GM12878 (cell line): Measurements from ENCODE around the gene NADSYN1. TPM values are rescaled to one million over a fixed set of nuclear protein-coding genes. Genes with fewer than 3 reads are reported as not detected.

ENCODE experiments used
- ATAC-seq: fragments of 200-7000 bp; cut with Tn5 transposase; 3 replicates; pipeline ENCODE4 v1.9.1; 2020; ENCODE audit warnings: mild to moderate bottlenecking, moderate library complexity
- BruUV-seq: library from RNA; stranded (reverse); fragments of 400-500 nt; replicated peaks from 2 replicates; lab custom pipeline; 2021; lab: Mats Ljungman, UMichigan
- CTCF ChIA-PET: fragments of 300-600 bp; sonication (Branson Sonifier 250); formaldehyde crosslinking; extraction: SDS; loops from one replicate; lab custom pipeline; 2021; ENCODE audit warnings: inconsistent platforms; lab: Yijun Ruan, JAX
- POLR2A ChIA-PET: fragments of 350-600 bp; formaldehyde crosslinking; extraction: SDS; loops from one replicate; lab custom pipeline; 2021; ENCODE audit warnings: inconsistent platforms; lab: Charles Lee
- RAD21 ChIA-PET: fragments of 300-600 bp; sonication (Branson Sonifier 250); formaldehyde crosslinking; loops from one replicate; lab custom pipeline; 2023; ENCODE audit warnings: antibody characterized with exemption; ENCODE audit not compliant: unreplicated experiment; lab: Charles Lee
- SMC1A ChIA-PET: fragments of 300-600 bp; sonication (Branson Sonifier 250); formaldehyde crosslinking; loops from one replicate; lab custom pipeline; 2023; ENCODE audit not compliant: unreplicated experiment, uncharacterized antibody; lab: Charles Lee
- DNase-seq: peaks from one replicate; pipeline ENCODE4 v3.0.0-alpha.2; 2011; ENCODE audit warnings: low read depth, low spot score
- FAIRE-seq: peaks from 3 replicates; lab custom pipeline; 2011; peaks lifted over from hg19 to GRCh38; lab: Jason Lieb, UNC
- H2AFZ ChIP-seq: 2 replicates; pipeline ENCODE4 v1.6.0; 2011; ENCODE audit warnings: low read depth, low read length, control low read depth; ENCODE audit not compliant: control insufficient read depth
- H3K27ac ChIP-seq: 2 replicates; pipeline ENCODE4 v1.5.1; 2011; ENCODE audit warnings: control low read depth; ENCODE audit not compliant: control insufficient read depth, insufficient read depth
- H3K27me3 ChIP-seq, 2 experiments: replicated peaks in 1 of 2; 2 replicates each; pipeline versions ENCODE4 v1.6.0 to v1.6.1; 2011; ENCODE audit warnings: low read length in 1 of 2; ENCODE audit not compliant: control insufficient read depth in 2 of 2, insufficient read depth in 2 of 2
- H3K36me3 ChIP-seq, 2 experiments: 2 replicates each; pipeline ENCODE4 v1.5.1; 2011; ENCODE audit warnings: low read length in 1 of 2; ENCODE audit not compliant: control insufficient read depth in 2 of 2, insufficient read depth in 2 of 2
- H3K4me1 ChIP-seq: 2 replicates; pipeline ENCODE4 v1.6.1; 2011; ENCODE audit warnings: mild to moderate bottlenecking, low read length, moderate library complexity, mixed read lengths; ENCODE audit not compliant: control insufficient read depth, insufficient read depth
- H3K4me2 ChIP-seq: 2 replicates; pipeline ENCODE4 v1.6.0; 2011; ENCODE audit warnings: control low read depth; ENCODE audit not compliant: control insufficient read depth, insufficient read depth
- H3K4me3 ChIP-seq: fragments of 200-600 bp; sonication (generic); 2 replicates; pipeline ENCODE4 v1.5.1; 2016
- H3K79me2 ChIP-seq: 2 replicates; pipeline ENCODE4 v1.6.0; 2011; ENCODE audit warnings: low read length; ENCODE audit not compliant: control insufficient read depth, insufficient read depth
- H3K9ac ChIP-seq: 2 replicates; pipeline ENCODE4 v1.8.0; 2011; ENCODE audit warnings: low read length, control low read depth, mixed read lengths; ENCODE audit not compliant: control insufficient read depth, insufficient read depth
- H3K9me3 ChIP-seq: replicated peaks from 3 replicates; pipeline ENCODE4 v1.5.1; 2011; ENCODE audit warnings: mild to moderate bottlenecking, low read length; ENCODE audit not compliant: control insufficient read depth, insufficient read depth
- H4K20me1 ChIP-seq: 2 replicates; pipeline ENCODE4 v1.6.0; 2011; ENCODE audit not compliant: control insufficient read depth, insufficient read depth
- ATF7 ChIP-seq: fragments of 450-650 bp; IDR thresholded peaks from 2 replicates; pipeline ENCODE4 v1.6.1; 2016; ENCODE audit warnings: low read depth, mild to moderate bottlenecking
- BHLHE40 ChIP-seq, 2 experiments: fragments of 450-650 bp in 1 of 2; IDR thresholded peaks; 2 replicates each; pipeline ENCODE4 v1.6.1; 2011 to 2017; ENCODE audit warnings: low read depth in 2 of 2, borderline replicate concordance in 1 of 2, improper control_type of control experiment in 1 of 2, low read length in 1 of 2, mild to moderate bottlenecking in 1 of 2
- HDAC2 ChIP-seq: fragments of 200-600 bp; sonication (generic); IDR thresholded peaks from 2 replicates; pipeline ENCODE4 v1.6.1; 2017
- JUND ChIP-seq: IDR thresholded peaks from 2 replicates; pipeline ENCODE4 v1.6.1; 2012; ENCODE audit warnings: low read depth, mild to moderate bottlenecking, low read length, improper control_type of control experiment, moderate library complexity
- MEF2A ChIP-seq: IDR thresholded peaks from 2 replicates; pipeline ENCODE4 v1.6.1; 2011; ENCODE audit warnings: low read depth, mild to moderate bottlenecking, low read length, moderate library complexity; ENCODE audit not compliant: insufficient read depth
- PAX8 ChIP-seq: fragments of 450-650 bp; IDR thresholded peaks from 2 replicates; pipeline ENCODE4 v1.6.1; 2017; ENCODE audit warnings: mild to moderate bottlenecking, moderate library complexity
- POLR2AphosphoS2 ChIP-seq: IDR thresholded peaks from 2 replicates; pipeline ENCODE4 v1.6.1; 2011; ENCODE audit warnings: low read depth, mild to moderate bottlenecking, low read length, improper control_type of control experiment, moderate library complexity
- RELA ChIP-seq: fragments of 450-650 bp; IDR thresholded peaks from 2 replicates; pipeline ENCODE4 v1.8.0; 2014; ENCODE audit warnings: borderline replicate concordance; ENCODE audit not compliant: partially characterized antibody
- SIN3A ChIP-seq: IDR thresholded peaks from 2 replicates; pipeline ENCODE4 v1.6.1; 2012; ENCODE audit warnings: low read depth, low read length, improper control_type of control experiment
- TCF3 ChIP-seq: IDR thresholded peaks from 2 replicates; pipeline ENCODE4 v1.6.1; 2012; ENCODE audit warnings: low read depth, mild to moderate bottlenecking, low read length, borderline replicate concordance; ENCODE audit not compliant: insufficient read depth
- WGBS: methylation state at CpG from one replicate; pipeline ENCODE4 v1.1.6; 2016; ENCODE audit warnings: low lambda C conversion rate; ENCODE audit not compliant: insufficient replicate concordance, insufficient coverage; ENCODE audit errors: missing lambda C conversion rate; 5-methylcytosine and 5-hydroxymethylcytosine counted together
- in situ Hi-C: fragments of 300-500 bp; cut with MboI; formaldehyde crosslinking; loops from 9 replicates; pipeline ENCODE4 v1.14.3; 2018; ENCODE audit warnings: mixed read lengths
- intact Hi-C: fragments of 100-400 bp; cut with micrococcal nuclease; formaldehyde crosslinking; loops from one replicate; pipeline ENCODE4 v1.14.2; 2022; ENCODE audit not compliant: unreplicated experiment
- polyA plus RNA-seq, 11 experiments: library from polyadenylated mRNA; depleted of rRNA in 4 of 11; unstranded in 6 of 11; stranded (reverse) in 5 of 11; fragments of >200 nt; fragmentation: Nextera tagmentation in 4 of 11; fragmentation: Illumina TruSeq in 1 of 11; extraction: Ambion mirVana in 4 of 11; extraction: Trizol in 1 of 11; gene quantifications; 1 replicate in 1 of 11; 2 replicates in 10 of 11; pipeline versions ENCODE4 v1.2.1 to v1.2.3, GENCODE V29; 2011 to 2016; ENCODE audit warnings: inconsistent platforms in 2 of 11, missing spikeins in 2 of 11, low read depth in 1 of 11
- total RNA-seq, 4 experiments: library from RNA; depleted of rRNA in 3 of 4; stranded (reverse); fragments of >200 nt in 3 of 4; fragmentation: Illumina TruSeq in 1 of 4; extraction: Trizol in 1 of 4; gene quantifications; 2 replicates each; pipeline versions ENCODE4 v1.2.1 to v1.2.3, GENCODE V29; 2013 to 2021
- TF ChIP-seq, protein P1 (sequence below): IDR thresholded peaks from 2 replicates; pipeline ENCODE4 v1.6.1; 2011; ENCODE audit warnings: mild to moderate bottlenecking, low read depth, low read length, moderate library complexity; ENCODE audit not compliant: insufficient replicate concordance
- TF ChIP-seq, protein P2 (sequence below): fragments of 450-650 bp; conservative IDR thresholded peaks from 2 replicates; pipeline ENCODE4 v1.6.1; 2017; ENCODE audit warnings: mild to moderate bottlenecking, moderate library complexity
- TF ChIP-seq, protein P3 (sequence below): fragments of 450-650 bp; IDR thresholded peaks from 2 replicates; pipeline ENCODE4 v1.6.1; 2017; ENCODE audit warnings: borderline replicate concordance
- TF ChIP-seq, protein P4 (sequence below): fragments of 450-650 bp; IDR thresholded peaks from 2 replicates; pipeline ENCODE4 v1.6.1; 2017; ENCODE audit warnings: mild to moderate bottlenecking, low read depth, inconsistent platforms; ENCODE audit not compliant: poor library complexity, severe bottlenecking

The NADSYN1 gene
- total and polyA plus RNA-seq, 10 of the 15 experiments (the other 5 are each of a cell fraction or from before 2014, with no cell fraction given), result 12.2 to 90.2 (median 69.5) TPM

DNA sequence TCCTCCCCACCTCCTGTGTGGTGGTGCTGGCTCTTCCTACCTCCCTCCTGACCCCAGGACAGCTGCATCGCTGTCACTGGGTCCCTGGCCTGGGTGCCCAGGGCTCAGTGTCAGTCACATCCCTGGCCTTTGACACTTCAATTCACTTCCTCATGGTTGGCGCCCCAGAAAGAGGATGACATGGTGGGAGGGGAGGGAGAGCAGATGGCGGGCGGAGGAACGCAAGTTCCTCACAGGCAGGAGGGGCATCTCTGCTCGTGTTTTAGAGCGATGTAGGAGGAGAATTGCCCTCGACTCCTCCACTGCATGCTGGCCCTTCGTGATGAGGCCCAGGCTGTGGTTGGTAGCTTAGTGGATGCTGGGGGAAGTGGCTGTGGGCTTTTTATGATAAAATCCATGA, 38.9 kb downstream of the NADSYN1 start (continued):
- TF ChIP-seq, protein P1, sequence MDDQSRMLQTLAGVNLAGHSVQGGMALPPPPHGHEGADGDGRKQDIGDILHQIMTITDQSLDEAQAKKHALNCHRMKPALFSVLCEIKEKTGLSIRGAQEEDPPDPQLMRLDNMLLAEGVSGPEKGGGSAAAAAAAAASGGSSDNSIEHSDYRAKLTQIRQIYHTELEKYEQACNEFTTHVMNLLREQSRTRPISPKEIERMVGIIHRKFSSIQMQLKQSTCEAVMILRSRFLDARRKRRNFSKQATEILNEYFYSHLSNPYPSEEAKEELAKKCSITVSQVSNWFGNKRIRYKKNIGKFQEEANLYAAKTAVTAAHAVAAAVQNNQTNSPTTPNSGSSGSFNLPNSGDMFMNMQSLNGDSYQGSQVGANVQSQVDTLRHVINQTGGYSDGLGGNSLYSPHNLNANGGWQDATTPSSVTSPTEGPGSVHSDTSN, result no peak

DNA sequence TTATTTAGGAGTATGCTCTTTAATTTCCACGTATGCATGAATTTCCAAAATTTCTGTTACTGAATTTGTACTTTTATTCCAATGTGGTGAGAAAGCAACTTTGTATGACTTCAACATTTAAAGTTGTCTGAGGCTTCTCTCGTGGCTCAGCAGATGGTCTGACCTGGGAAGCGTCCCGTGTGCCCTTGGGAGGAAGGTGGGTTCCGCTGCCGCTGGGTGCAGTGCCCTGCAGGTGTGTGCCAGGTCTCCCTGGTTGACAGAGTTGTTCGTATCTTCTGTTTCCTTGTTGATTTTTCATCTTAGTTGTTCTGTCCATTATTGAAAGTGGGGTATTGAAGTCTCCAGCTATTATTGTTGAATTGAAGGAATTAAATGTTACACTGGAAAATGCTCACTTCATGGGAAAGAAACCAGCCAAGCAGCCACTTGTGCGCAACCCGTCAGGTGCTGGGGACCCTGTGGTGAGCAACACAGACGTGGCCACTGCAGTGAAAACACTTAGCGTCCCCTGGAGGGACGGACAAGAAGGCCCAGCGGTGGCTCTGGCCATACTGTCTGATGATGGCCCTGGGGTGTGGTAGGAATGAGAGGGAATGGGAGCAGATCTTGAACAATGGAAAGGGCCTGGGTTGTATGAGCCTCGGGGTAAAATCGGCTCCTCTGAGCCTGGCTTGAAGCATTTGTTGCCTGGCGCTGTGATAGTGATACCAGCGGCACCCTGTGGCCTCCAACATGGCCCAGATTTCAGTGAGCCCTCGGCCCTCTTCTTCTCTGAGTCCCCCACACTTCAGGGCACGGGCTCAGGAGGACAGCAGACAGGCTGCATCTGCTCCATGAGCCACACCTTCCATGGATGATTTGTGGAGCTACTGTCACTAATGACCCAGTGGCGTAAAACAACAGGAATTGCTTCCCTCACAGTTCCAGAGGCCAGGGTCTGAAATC, 42.6 kb downstream of the NADSYN1 start:
- FAIRE-seq (no peak), DNase-seq (no peak), ATAC-seq (no peak)
- no peaks in the 10 kb centered on the region for H3K79me2 ChIP-seq
- ChIA-PET CTCF (no interaction called here), RAD21 (no interaction called here), SMC1A (no interaction called here), POLR2A (no interaction called here)
- H3K4me3 ChIP-seq, result no peak overlapping the region
- no peaks in the 10 kb centered on the region for H3K27me3 ChIP-seq
- H3K9me3 ChIP-seq, result no peaks in the 10 kb centered on the region; the same call in 2 of the 3 replicates
- WGBS, result 91% methylated on average over 20 of the region's 20 CpGs
- H3K36me3 ChIP-seq, result peaks cover 27% of the 10 kb centered on the region in 2 experiments
- in situ Hi-C loops, result no loop called here
- H2AFZ ChIP-seq, result no peak overlapping the region
- H3K4me1 ChIP-seq, result no peaks in the 10 kb centered on the region
- BruUV-seq, result no TSS peak
- no peak overlapping the region for H3K4me2 ChIP-seq
- intact Hi-C loops, result no loop called here
- no peak overlapping the region for H3K9ac ChIP-seq
- no peaks in the 10 kb centered on the region; the same call in 1 of the 2 replicates for H4K20me1 ChIP-seq
- no peak overlapping the region for H3K27ac ChIP-seq
- TF ChIP-seq POLR2AphosphoS2, result no peak
- TF ChIP-seq HDAC2, result no peak
- TF ChIP-seq, protein P2, sequence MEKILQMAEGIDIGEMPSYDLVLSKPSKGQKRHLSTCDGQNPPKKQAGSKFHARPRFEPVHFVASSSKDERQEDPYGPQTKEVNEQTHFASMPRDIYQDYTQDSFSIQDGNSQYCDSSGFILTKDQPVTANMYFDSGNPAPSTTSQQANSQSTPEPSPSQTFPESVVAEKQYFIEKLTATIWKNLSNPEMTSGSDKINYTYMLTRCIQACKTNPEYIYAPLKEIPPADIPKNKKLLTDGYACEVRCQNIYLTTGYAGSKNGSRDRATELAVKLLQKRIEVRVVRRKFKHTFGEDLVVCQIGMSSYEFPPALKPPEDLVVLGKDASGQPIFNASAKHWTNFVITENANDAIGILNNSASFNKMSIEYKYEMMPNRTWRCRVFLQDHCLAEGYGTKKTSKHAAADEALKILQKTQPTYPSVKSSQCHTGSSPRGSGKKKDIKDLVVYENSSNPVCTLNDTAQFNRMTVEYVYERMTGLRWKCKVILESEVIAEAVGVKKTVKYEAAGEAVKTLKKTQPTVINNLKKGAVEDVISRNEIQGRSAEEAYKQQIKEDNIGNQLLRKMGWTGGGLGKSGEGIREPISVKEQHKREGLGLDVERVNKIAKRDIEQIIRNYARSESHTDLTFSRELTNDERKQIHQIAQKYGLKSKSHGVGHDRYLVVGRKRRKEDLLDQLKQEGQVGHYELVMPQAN, result no peak
- no peak for TF ChIP-seq JUND
- no peak for TF ChIP-seq PAX8
- no peak for TF ChIP-seq SIN3A
- no peak for TF ChIP-seq TCF3
- no peak for TF ChIP-seq MEF2A
- TF ChIP-seq ATF7, result no peak
- no peak for TF ChIP-seq RELA
- TF ChIP-seq BHLHE40 (IDR thresholded peaks at IDR 0.05; ENCODE audit: borderline replicate concordance in 1 of 2, low read depth in 2 of 2, low read length in 1 of 2), result no peak
- TF ChIP-seq, protein P3, sequence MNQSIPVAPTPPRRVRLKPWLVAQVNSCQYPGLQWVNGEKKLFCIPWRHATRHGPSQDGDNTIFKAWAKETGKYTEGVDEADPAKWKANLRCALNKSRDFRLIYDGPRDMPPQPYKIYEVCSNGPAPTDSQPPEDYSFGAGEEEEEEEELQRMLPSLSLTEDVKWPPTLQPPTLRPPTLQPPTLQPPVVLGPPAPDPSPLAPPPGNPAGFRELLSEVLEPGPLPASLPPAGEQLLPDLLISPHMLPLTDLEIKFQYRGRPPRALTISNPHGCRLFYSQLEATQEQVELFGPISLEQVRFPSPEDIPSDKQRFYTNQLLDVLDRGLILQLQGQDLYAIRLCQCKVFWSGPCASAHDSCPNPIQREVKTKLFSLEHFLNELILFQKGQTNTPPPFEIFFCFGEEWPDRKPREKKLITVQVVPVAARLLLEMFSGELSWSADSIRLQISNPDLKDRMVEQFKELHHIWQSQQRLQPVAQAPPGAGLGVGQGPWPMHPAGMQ, result no peak
- TF ChIP-seq, protein P4, sequence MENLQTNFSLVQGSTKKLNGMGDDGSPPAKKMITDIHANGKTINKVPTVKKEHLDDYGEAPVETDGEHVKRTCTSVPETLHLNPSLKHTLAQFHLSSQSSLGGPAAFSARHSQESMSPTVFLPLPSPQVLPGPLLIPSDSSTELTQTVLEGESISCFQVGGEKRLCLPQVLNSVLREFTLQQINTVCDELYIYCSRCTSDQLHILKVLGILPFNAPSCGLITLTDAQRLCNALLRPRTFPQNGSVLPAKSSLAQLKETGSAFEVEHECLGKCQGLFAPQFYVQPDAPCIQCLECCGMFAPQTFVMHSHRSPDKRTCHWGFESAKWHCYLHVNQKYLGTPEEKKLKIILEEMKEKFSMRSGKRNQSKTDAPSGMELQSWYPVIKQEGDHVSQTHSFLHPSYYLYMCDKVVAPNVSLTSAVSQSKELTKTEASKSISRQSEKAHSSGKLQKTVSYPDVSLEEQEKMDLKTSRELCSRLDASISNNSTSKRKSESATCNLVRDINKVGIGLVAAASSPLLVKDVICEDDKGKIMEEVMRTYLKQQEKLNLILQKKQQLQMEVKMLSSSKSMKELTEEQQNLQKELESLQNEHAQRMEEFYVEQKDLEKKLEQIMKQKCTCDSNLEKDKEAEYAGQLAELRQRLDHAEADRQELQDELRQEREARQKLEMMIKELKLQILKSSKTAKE, result no peak
